RWPE2 (cell line): ENCODE measurements around the gene CKMT2.
A peak's percentile ranks its signal among the peaks of the same experiment; 100 is the strongest.

ENCODE experiments used
- ATAC-seq: fragments of 200-7000 bp; cut with Tn5 transposase; 3 replicates; pipeline ENCODE4 v1.9.1; 2021; ENCODE audit warnings: low read depth
- DNase-seq: peaks from one replicate; pipeline ENCODE4 v3.0.0-alpha.2; 2020; ENCODE audit warnings: low spot score
- H3K27ac ChIP-seq: fragments of 450-650 bp; 2 replicates; pipeline ENCODE4 v1.5.1; 2017; ENCODE audit warnings: mild to moderate bottlenecking; ENCODE audit not compliant: poor library complexity, severe bottlenecking
- H3K27me3 ChIP-seq: fragments of 250-450 bp; sonication (Bioruptor Pico); 2 replicates; pipeline ENCODE4 v1.5.1; 2021; ENCODE audit warnings: mild to moderate bottlenecking, moderate library complexity; ENCODE audit not compliant: insufficient read depth, poor library complexity, severe bottlenecking
- H3K36me3 ChIP-seq: fragments of 250-450 bp; sonication (Bioruptor Pico); 2 replicates; pipeline ENCODE4 v1.5.1; 2020; ENCODE audit warnings: low read depth, mild to moderate bottlenecking, moderate library complexity
- H3K4me1 ChIP-seq: fragments of 250-450 bp; sonication (Bioruptor Pico); 2 replicates; pipeline ENCODE4 v1.5.1; 2021; ENCODE audit warnings: mild to moderate bottlenecking, moderate library complexity; ENCODE audit not compliant: insufficient read depth, poor library complexity, severe bottlenecking
- H3K4me3 ChIP-seq: fragments of 250-450 bp; sonication (Bioruptor Pico); 2 replicates; pipeline ENCODE4 v1.5.1; 2021; ENCODE audit warnings: mild to moderate bottlenecking, moderate library complexity; ENCODE audit not compliant: severe bottlenecking
- H3K9me3 ChIP-seq: fragments of 250-450 bp; sonication (Bioruptor Pico); 2 replicates; pipeline ENCODE4 v1.5.1; 2021; ENCODE audit warnings: mild to moderate bottlenecking, moderate library complexity; ENCODE audit not compliant: severe bottlenecking
- CTCF ChIP-seq: fragments of 450-650 bp; IDR thresholded peaks from one replicate; pipeline ENCODE4 v1.5.1; 2017; ENCODE audit warnings: mild to moderate bottlenecking, moderate library complexity; ENCODE audit not compliant: poor library complexity, severe bottlenecking

Gene CKMT2

GRCh38 chr5:81245871-81246235 lies 12.7 kb downstream of the CKMT2 start:
- DNase-seq (no peak), ATAC-seq (peak; percentile 37; the same call in 2 of the 3 replicates)
- H3K27ac ChIP-seq, result no peak overlapping the region
- H3K9me3 ChIP-seq, result no peaks in the 10 kb centered on the region
- H3K27me3 ChIP-seq, result no peaks in the 10 kb centered on the region
- H3K4me3 ChIP-seq, result no peak overlapping the region
- peaks cover 9% of the 10 kb centered on the region for H3K4me1 ChIP-seq
- no peak for TF ChIP-seq CTCF
- H3K36me3 ChIP-seq, result no peaks in the 10 kb centered on the region

GRCh38 chr5:81246697-81247096 lies 13.6 kb downstream of the CKMT2 start:
- Histone ChIP-seq H3K9me3 (no peaks in the 10 kb centered on the region), H3K27me3 (no peaks in the 10 kb centered on the region), H3K4me3 (no peak overlapping the region), H3K4me1 (peaks cover 9% of the 10 kb centered on the region), H3K36me3 (no peaks in the 10 kb centered on the region), H3K27ac (no peak overlapping the region)
- no peak for TF ChIP-seq CTCF
- no peak for ATAC-seq
- no peak for DNase-seq

GRCh38 chr5:81247441-81247972 lies 14.4 kb downstream of the CKMT2 start:
- Histone ChIP-seq H3K4me3 (no peak overlapping the region), H3K9me3 (no peaks in the 10 kb centered on the region), H3K27me3 (no peaks in the 10 kb centered on the region), H3K36me3 (no peaks in the 10 kb centered on the region), H3K4me1 (peaks cover 9% of the 10 kb centered on the region), H3K27ac (no peak overlapping the region)
- TF ChIP-seq CTCF, result no peak
- ATAC-seq (peak; percentile 45; the same call in 1 of the 3 replicates), DNase-seq (no peak)

- Histone ChIP-seq H3K27me3 (no peaks in the 10 kb centered on the region), H3K9me3 (no peaks in the 10 kb centered on the region), H3K4me1 (peaks cover 15% of the 10 kb centered on the region), H3K36me3 (no peaks in the 10 kb centered on the region), H3K4me3 (no peak overlapping the region), H3K27ac (no peak overlapping the region)
- TF ChIP-seq CTCF, result no peak
- ATAC-seq (no peak), DNase-seq (no peak)
These were observed 16.1 kb downstream of the CKMT2 start for GRCh38 chr5:81249240-81249639.

GRCh38 chr5:81250004-81250403 lies 16.9 kb downstream of the CKMT2 start:
- no peaks in the 10 kb centered on the region for H3K27me3 ChIP-seq
- no peaks in the 10 kb centered on the region for H3K36me3 ChIP-seq
- DNase-seq (no peak), ATAC-seq (no peak)
- H3K27ac ChIP-seq, result no peak overlapping the region
- peaks cover 16% of the 10 kb centered on the region for H3K4me1 ChIP-seq
- H3K4me3 ChIP-seq, result no peak overlapping the region
- no peak for TF ChIP-seq CTCF
- H3K9me3 ChIP-seq, result no peaks in the 10 kb centered on the region
